Mesendoderm (in vitro differentiated cells): ENCODE data around the gene CATSPER1.

Experiments
- DNase-seq: peaks from one replicate; pipeline ENCODE4 v3.0.0; 2013
- H2AK5ac ChIP-seq: 2 replicates; pipeline ENCODE4 v1.6.1; 2013; ENCODE audit warnings: low read length, inconsistent platforms
- H2BK120ac ChIP-seq: 2 replicates; pipeline ENCODE4 v1.6.1; 2013; ENCODE audit warnings: low read depth, mild to moderate bottlenecking, low read length, moderate library complexity, mixed read lengths
- H2BK15ac ChIP-seq: replicated peaks from 2 replicates; pipeline ENCODE4 v1.6.1; 2013; ENCODE audit warnings: low read depth, mild to moderate bottlenecking, moderate library complexity
- H2BK5ac ChIP-seq: 2 replicates; pipeline ENCODE4 v1.6.1; 2013; ENCODE audit warnings: low read length, inconsistent platforms
- H3K18ac ChIP-seq: 2 replicates; pipeline ENCODE4 v1.6.1; 2013; ENCODE audit warnings: mild to moderate bottlenecking, low read length, mixed read lengths
- H3K23ac ChIP-seq: one replicate; pipeline ENCODE4 v1.6.1; 2013; ENCODE audit warnings: low read length
- H3K27ac ChIP-seq: 2 replicates; pipeline ENCODE4 v1.5.1; 2013; ENCODE audit warnings: low read depth, mild to moderate bottlenecking, inconsistent platforms, low read length, moderate library complexity
- H3K27me3 ChIP-seq: 2 replicates; pipeline ENCODE4 v1.6.1; 2013; ENCODE audit warnings: low read length, control low read depth, mild to moderate bottlenecking, inconsistent platforms; ENCODE audit not compliant: insufficient read depth, poor library complexity
- H3K36me3 ChIP-seq: 2 replicates; pipeline ENCODE4 v1.6.1; 2013; ENCODE audit warnings: low read length, inconsistent platforms; ENCODE audit not compliant: control insufficient read depth, insufficient read depth
- H3K4ac ChIP-seq: one replicate; pipeline ENCODE4 v1.6.1; 2013; ENCODE audit warnings: low read depth, mild to moderate bottlenecking, low read length, moderate library complexity
- H3K4me1 ChIP-seq: 2 replicates; pipeline ENCODE4 v1.6.1; 2013; ENCODE audit warnings: low read depth, low read length, inconsistent platforms; ENCODE audit not compliant: control insufficient read depth
- H3K4me2 ChIP-seq: 2 replicates; pipeline ENCODE4 v1.6.1; 2013; ENCODE audit warnings: low read length
- H3K4me3 ChIP-seq: 2 replicates; pipeline ENCODE4 v1.5.1; 2013; ENCODE audit warnings: mild to moderate bottlenecking, low read length
- H3K56ac ChIP-seq: one replicate; pipeline ENCODE4 v1.6.1; 2013; ENCODE audit warnings: low read length
- H3K79me1 ChIP-seq: 2 replicates; pipeline ENCODE4 v1.6.1; 2013; ENCODE audit warnings: low read length, inconsistent platforms
- H3K79me2 ChIP-seq: 2 replicates; pipeline ENCODE4 v1.6.1; 2013; ENCODE audit warnings: mild to moderate bottlenecking, low read length; ENCODE audit not compliant: control insufficient read depth, insufficient read depth
- H3K9ac ChIP-seq: 2 replicates; pipeline ENCODE4 v1.6.1; 2013; ENCODE audit warnings: low read length, inconsistent platforms
- H4K5ac ChIP-seq: one replicate; pipeline ENCODE4 v1.6.1; 2013; ENCODE audit warnings: low read length
- H4K8ac ChIP-seq: one replicate; pipeline ENCODE4 v1.6.1; 2013; ENCODE audit warnings: low read depth, mild to moderate bottlenecking, control low read depth, low read length, moderate library complexity
- WGBS: extraction: QIAGEN DNeasy Blood & Tissue Kit; methylation state at CpG from one replicate; pipeline ENCODE4 v1.1.7; 2013; ENCODE audit warnings: low lambda C conversion rate, missing lambda C conversion rate; ENCODE audit not compliant: insufficient coverage; ENCODE audit errors: extremely low coverage; 5-methylcytosine and 5-hydroxymethylcytosine counted together

The CATSPER1 gene

GRCh38 chr11:66044757-66045156, 18.5 kb upstream of the CATSPER1 start:
- Histone ChIP-seq H3K4me3 (no peak overlapping the region), H3K27ac (no peak overlapping the region), H3K4ac (no peak overlapping the region), H3K9ac (no peak overlapping the region), H3K79me1 (no peaks in the 10 kb centered on the region), H3K4me2 (no peak overlapping the region), H4K8ac (no peak overlapping the region), H3K27me3 (no peaks in the 10 kb centered on the region), H2AK5ac (no peak overlapping the region), H3K56ac (no peak overlapping the region), H3K79me2 (no peaks in the 10 kb centered on the region), H2BK15ac (no peak overlapping the region), H3K23ac (no peak overlapping the region), H3K4me1 (no peaks in the 10 kb centered on the region), H3K36me3 (no peaks in the 10 kb centered on the region), H2BK5ac (no peak overlapping the region), H4K5ac (no peak overlapping the region), H3K18ac (no peak overlapping the region), H2BK120ac (no peak overlapping the region)
- WGBS: no CpG with 5 or more reads among the region's 6 CpGs
- DNase-seq: no peak

- no peak overlapping the region for H3K23ac ChIP-seq
These were observed 17.0 kb upstream of the CATSPER1 start for GRCh38 chr11:66042996-66043906.

GRCh38 chr11:66042227-66042995, 16.1 kb upstream of the CATSPER1 start:
- Histone ChIP-seq H3K79me2 (no peaks in the 10 kb centered on the region), H2BK5ac (no peak overlapping the region), H3K27ac (no peak overlapping the region), H2AK5ac (no peak overlapping the region), H3K18ac (no peak overlapping the region), H3K36me3 (no peaks in the 10 kb centered on the region), H3K56ac (no peak overlapping the region), H3K9ac (no peak overlapping the region), H3K27me3 (no peaks in the 10 kb centered on the region), H3K79me1 (no peaks in the 10 kb centered on the region), H4K5ac (no peak overlapping the region), H2BK120ac (no peak overlapping the region), H2BK15ac (no peak overlapping the region), H3K23ac (no peak overlapping the region), H3K4ac (no peak overlapping the region), H3K4me2 (no peak overlapping the region), H3K4me3 (no peak overlapping the region), H4K8ac (no peak overlapping the region), H3K4me1 (no peaks in the 10 kb centered on the region)
- no CpG with 5 or more reads among the region's 81 CpGs for WGBS
- DNase-seq: no peak

More at GRCh38 chr11:66042996-66043906, 17.0 kb upstream of the CATSPER1 start:
- Histone ChIP-seq H4K5ac (no peak overlapping the region), H3K56ac (no peak overlapping the region), H3K27ac (no peak overlapping the region), H3K79me2 (no peaks in the 10 kb centered on the region), H4K8ac (no peak overlapping the region), H3K9ac (no peak overlapping the region), H3K4me1 (no peaks in the 10 kb centered on the region), H3K4me2 (no peak overlapping the region), H3K4ac (no peak overlapping the region), H3K79me1 (no peaks in the 10 kb centered on the region), H2BK5ac (no peak overlapping the region), H3K4me3 (no peak overlapping the region), H2BK15ac (no peak overlapping the region), H3K36me3 (no peaks in the 10 kb centered on the region), H3K27me3 (no peaks in the 10 kb centered on the region), H2BK120ac (no peak overlapping the region), H3K18ac (no peak overlapping the region), H2AK5ac (no peak overlapping the region)
- whole genome bisulfite sequencing: no CpG with 5 or more reads among the region's 88 CpGs
- DNase-seq: no peak

GRCh38 chr11:66039765-66040164, 13.5 kb upstream of the CATSPER1 start:
- Histone ChIP-seq H2BK15ac (no peak overlapping the region), H3K79me2 (no peaks in the 10 kb centered on the region), H4K8ac (no peak overlapping the region), H3K27ac (no peak overlapping the region), H2AK5ac (no peak overlapping the region), H3K79me1 (no peaks in the 10 kb centered on the region), H3K4me2 (no peak overlapping the region), H4K5ac (no peak overlapping the region), H3K23ac (no peak overlapping the region), H3K36me3 (no peaks in the 10 kb centered on the region), H2BK120ac (no peak overlapping the region), H3K4me3 (no peak overlapping the region), H3K27me3 (no peaks in the 10 kb centered on the region), H3K9ac (no peak overlapping the region), H3K18ac (no peak overlapping the region), H2BK5ac (no peak overlapping the region), H3K56ac (no peak overlapping the region), H3K4ac (no peak overlapping the region), H3K4me1 (no peaks in the 10 kb centered on the region)
- no CpG with 5 or more reads among the region's 3 CpGs for WGBS
- no peak for DNase-seq

- no CpG with 5 or more reads among the region's 3 CpGs for WGBS
- no peak overlapping the region for H4K5ac ChIP-seq
These were observed 11.0 kb upstream of the CATSPER1 start for GRCh38 chr11:66037327-66037726.

More at GRCh38 chr11:66037327-66037726, 11.0 kb upstream of the CATSPER1 start:
- H2AK5ac ChIP-seq: no peak overlapping the region
- no peak overlapping the region for H3K4me3 ChIP-seq
- H3K36me3 ChIP-seq: no peaks in the 10 kb centered on the region
- no peak overlapping the region for H4K8ac ChIP-seq
- H3K23ac ChIP-seq: no peak overlapping the region
- no peaks in the 10 kb centered on the region for H3K4me1 ChIP-seq
- no peak overlapping the region for H2BK120ac ChIP-seq
- H3K56ac ChIP-seq: no peak overlapping the region
- H3K79me2 ChIP-seq: no peaks in the 10 kb centered on the region
- no peaks in the 10 kb centered on the region for H3K79me1 ChIP-seq
- no peak overlapping the region for H2BK5ac ChIP-seq
- H3K4ac ChIP-seq: no peak overlapping the region
- no peak overlapping the region for H3K27ac ChIP-seq
- H3K4me2 ChIP-seq: no peak overlapping the region
- no peak overlapping the region for H3K9ac ChIP-seq
- H3K27me3 ChIP-seq: no peaks in the 10 kb centered on the region
- no peak for DNase-seq
- no peak overlapping the region for H3K18ac ChIP-seq
- no peak overlapping the region for H2BK15ac ChIP-seq
